NB4 (cell line): ENCODE data around the gene TMEM178B.

Experiments
- MYC ChIP-seq: IDR thresholded peaks from 2 replicates; pipeline ENCODE4 v1.6.1; 2011; ENCODE audit warnings: low read depth, low read length
- POLR2A ChIP-seq: IDR thresholded peaks from 2 replicates; pipeline ENCODE4 v1.6.1; 2011; ENCODE audit warnings: mild to moderate bottlenecking; ENCODE audit not compliant: insufficient read length; ENCODE audit errors: extremely low read depth

DNA sequence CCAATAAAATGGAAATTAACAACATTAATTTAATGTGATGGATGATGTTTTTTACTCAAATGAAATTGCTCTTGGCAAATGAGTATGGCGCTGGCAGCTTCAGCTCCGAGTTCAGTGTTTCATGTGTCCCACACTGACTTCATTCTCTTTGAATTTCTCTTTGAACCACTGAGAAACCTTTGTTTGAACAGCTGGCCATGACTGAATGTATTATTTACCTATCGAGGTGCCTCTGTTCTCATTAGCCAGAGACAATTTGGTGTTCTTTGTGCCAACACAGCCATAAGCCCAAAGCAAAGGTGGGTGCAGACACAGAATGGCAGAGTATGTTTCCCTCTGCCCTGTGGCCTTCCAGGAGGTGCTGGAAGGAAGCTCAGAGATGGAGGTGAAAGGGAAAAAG lies 42.1 kb downstream of the TMEM178B start:
- TF ChIP-seq POLR2A (no peak), MYC (no peak)
